Kidney tubule cell (primary cell): Measurements from ENCODE around the gene ZNF775.

Experiments
- DNase-seq: peaks from one replicate; pipeline ENCODE4 v3.0.0-alpha.2; 2018; ENCODE audit warnings: low spot score

Gene ZNF775

GRCh38 chr7:150441524-150441923 is 62.4 kb downstream of the ZNF775 start:
- no peak for DNase-seq

GRCh38 chr7:150442811-150443210 is 63.7 kb downstream of the ZNF775 start:
- no peak for DNase-seq

GRCh38 chr7:150443793-150444540 is 64.8 kb downstream of the ZNF775 start:
- no peak for DNase-seq

GRCh38 chr7:150444674-150445365 is 65.7 kb downstream of the ZNF775 start:
- DNase-seq, result no peak

GRCh38 chr7:150446288-150446938 is 67.3 kb downstream of the ZNF775 start:
- DNase-seq, result peak; percentile 47
